Esophagus (tissue), 2 donors: ENCODE results near the gene RELL1. TPM values are rescaled to one million over a fixed set of nuclear protein-coding genes. Genes with fewer than 3 reads are reported as not detected.

ENCODE experiments used
- H3K27ac ChIP-seq, 2 donors: one replicate each; pipeline ENCODE4 v1.5.1; 2013; ENCODE audit warnings: low read depth in 2 of 2, mild to moderate bottlenecking in 2 of 2, inconsistent platforms in 1 of 2, low read length in 1 of 2, moderate library complexity in 1 of 2
- H3K27me3 ChIP-seq, 2 donors: one replicate each; pipeline ENCODE4 v1.6.1; 2013; ENCODE audit warnings: low read length in 2 of 2, control low read depth in 1 of 2, mild to moderate bottlenecking in 1 of 2; ENCODE audit not compliant: insufficient read depth in 2 of 2, control insufficient read depth in 1 of 2
- H3K36me3 ChIP-seq, 2 donors: one replicate each; pipeline ENCODE4 v1.6.1; 2013; ENCODE audit warnings: low read length in 1 of 2; ENCODE audit not compliant: control insufficient read depth in 2 of 2, insufficient read depth in 2 of 2
- H3K4me1 ChIP-seq, 2 donors: one replicate each; pipeline ENCODE4 v1.6.1; 2013; ENCODE audit warnings: low read length in 1 of 2; ENCODE audit not compliant: control insufficient read depth in 2 of 2, insufficient read depth in 2 of 2
- H3K4me3 ChIP-seq, 2 donors: one replicate each; pipeline ENCODE4 v1.5.1; 2013; ENCODE audit warnings: low read length in 2 of 2, mild to moderate bottlenecking in 2 of 2, low read depth in 1 of 2, moderate library complexity in 1 of 2
- H3K9me3 ChIP-seq, 2 donors: one replicate each; pipeline ENCODE4 v1.6.1; 2013; ENCODE audit warnings: mild to moderate bottlenecking in 2 of 2, low read depth in 1 of 2, low read length in 1 of 2, moderate library complexity in 1 of 2; ENCODE audit not compliant: control insufficient read depth in 2 of 2, insufficient read depth in 1 of 2
- WGBS, 2 donors: extraction: QIAGEN DNeasy Blood & Tissue Kit; methylation state at CpG; one replicate each; pipeline ENCODE4 v1.1.7; 2013; 5-methylcytosine and 5-hydroxymethylcytosine counted together
- polyA plus RNA-seq, 2 donors: library from polyadenylated mRNA; stranded (reverse); fragments of 200-250 nt; gene quantifications; one replicate each; pipeline ENCODE4 v1.2.3, GENCODE V29; 2013
- donor health status: healthy with polysubstance abuse.
- donor health status: Bipolar disorder and iron deficiency.

RELL1 gene
- polyA plus RNA-seq = 1 to 10 TPM; 2.1 to 2.8 TPM

GRCh38 chr4:37686373-37687193, at the start of gene RELL1:
Gene RELL1 (minus strand): TSS chr4:37686376. CDS start chr4:37686287, 89 bp downstream.
- WGBS, 2 donors = 1% methylated on average over 45 to 58 of the region's 58 CpGs
- H3K36me3 ChIP-seq = no peaks in the 10 kb centered on the region
- no peaks in the 10 kb centered on the region for H3K9me3 ChIP-seq
- H3K27me3 ChIP-seq = no peaks in the 10 kb centered on the region
- peak within 1 kb of the TSS; percentile 94 to 96 for H3K27ac ChIP-seq
- peak within 1 kb of the TSS; percentile 80 to 95 for H3K4me3 ChIP-seq
- no peaks in the 10 kb centered on the region for H3K4me1 ChIP-seq

- Histone ChIP-seq H3K27ac (no peak overlapping the region), H3K9me3 (no peaks in the 10 kb centered on the region), H3K27me3 (no peaks in the 10 kb centered on the region), H3K4me3 (no peak overlapping the region), H3K4me1 (no peaks in the 10 kb centered on the region), H3K36me3 (no peaks in the 10 kb centered on the region)
- WGBS, 2 donors = 87% methylated on average over 5 of the region's 5 CpGs
Measured at GRCh38 chr4:37735578-37735977, 49.4 kb upstream of the RELL1 start.

GRCh38 chr4:37734989-37735388, 48.8 kb upstream of the RELL1 start:
- 94% methylated on average over 3 of the region's 3 CpGs for WGBS, 2 donors
- Histone ChIP-seq H3K4me1 (no peaks in the 10 kb centered on the region), H3K27ac (no peak overlapping the region), H3K9me3 (no peaks in the 10 kb centered on the region), H3K4me3 (no peak overlapping the region), H3K36me3 (no peaks in the 10 kb centered on the region), H3K27me3 (no peaks in the 10 kb centered on the region)

GRCh38 chr4:37733240-37733867, 47.2 kb upstream of the RELL1 start:
- H3K27me3 ChIP-seq = no peaks in the 10 kb centered on the region
- no peaks in the 10 kb centered on the region for H3K9me3 ChIP-seq
- no peak overlapping the region for H3K4me3 ChIP-seq
- H3K27ac ChIP-seq = no peak overlapping the region
- WGBS, 2 donors = 56 to 75% methylated on average over 6 of the region's 6 CpGs
- no peaks in the 10 kb centered on the region for H3K36me3 ChIP-seq
- no peaks in the 10 kb centered on the region for H3K4me1 ChIP-seq

GRCh38 chr4:37732526-37733186, 46.5 kb upstream of the RELL1 start:
- no peaks in the 10 kb centered on the region for H3K4me1 ChIP-seq
- H3K4me3 ChIP-seq = no peak overlapping the region
- 94 to 96% methylated on average over 5 of the region's 5 CpGs for WGBS, 2 donors
- H3K27me3 ChIP-seq = no peaks in the 10 kb centered on the region
- no peaks in the 10 kb centered on the region for H3K9me3 ChIP-seq
- H3K27ac ChIP-seq = no peak overlapping the region
- H3K36me3 ChIP-seq = no peaks in the 10 kb centered on the region

GRCh38 chr4:37729649-37730004, 43.5 kb upstream of the RELL1 start:
- Histone ChIP-seq H3K9me3 (no peaks in the 10 kb centered on the region), H3K4me3 (no peak overlapping the region), H3K36me3 (no peaks in the 10 kb centered on the region), H3K4me1 (no peaks in the 10 kb centered on the region), H3K27ac (no peak overlapping the region), H3K27me3 (no peaks in the 10 kb centered on the region)
- WGBS, 2 donors = 91 to 97% methylated on average over 2 of the region's 2 CpGs

- Histone ChIP-seq H3K27ac (no peak overlapping the region), H3K36me3 (no peaks in the 10 kb centered on the region), H3K4me1 (no peaks in the 10 kb centered on the region), H3K9me3 (no peaks in the 10 kb centered on the region), H3K4me3 (no peak overlapping the region), H3K27me3 (no peaks in the 10 kb centered on the region)
Measured at GRCh38 chr4:37728064-37728463, 41.9 kb upstream of the RELL1 start.

GRCh38 chr4:37727635-37728034, 41.5 kb upstream of the RELL1 start:
- Histone ChIP-seq H3K4me3 (no peak overlapping the region), H3K9me3 (no peaks in the 10 kb centered on the region), H3K27ac (no peak overlapping the region), H3K27me3 (no peaks in the 10 kb centered on the region), H3K4me1 (no peaks in the 10 kb centered on the region), H3K36me3 (no peaks in the 10 kb centered on the region)
- WGBS, 2 donors = 77 to 78% methylated on average over 1 of the region's 1 CpG

- H3K27me3 ChIP-seq = no peaks in the 10 kb centered on the region
- WGBS, 2 donors = 94 to 97% methylated on average over 4 of the region's 4 CpGs
- no peaks in the 10 kb centered on the region for H3K4me1 ChIP-seq
- H3K9me3 ChIP-seq = no peaks in the 10 kb centered on the region
- no peak overlapping the region for H3K27ac ChIP-seq
- H3K4me3 ChIP-seq = no peak overlapping the region
- H3K36me3 ChIP-seq = no peaks in the 10 kb centered on the region
Measured at GRCh38 chr4:37726666-37727065, 40.5 kb upstream of the RELL1 start.
